ENCODE measurements around the gene PDZRN3.

Gene PDZRN3

GRCh38 chr3:73479325-73479724 lies 145.4 kb downstream of the PDZRN3 start:
- TF ChIP-seq CTCF (conservative IDR thresholded peaks at IDR 0.05): no peak
- H3K27ac ChIP-seq: no peak overlapping the region

- TF ChIP-seq CTCF (conservative IDR thresholded peaks at IDR 0.05): no peak
- H3K27ac ChIP-seq: no peak overlapping the region
Measured at GRCh38 chr3:73478858-73479257, 145.9 kb downstream of the PDZRN3 start.

- no peak overlapping the region for H3K27ac ChIP-seq
- no peak for TF ChIP-seq CTCF (conservative IDR thresholded peaks at IDR 0.05)
Measured at GRCh38 chr3:73475717-73476116, 149.0 kb downstream of the PDZRN3 start.

- no peak for TF ChIP-seq CTCF (conservative IDR thresholded peaks at IDR 0.05)
- no peak overlapping the region for H3K27ac ChIP-seq
Measured at GRCh38 chr3:73475175-73475574, 149.6 kb downstream of the PDZRN3 start.

- TF ChIP-seq CTCF (conservative IDR thresholded peaks at IDR 0.05): no peak
- no peak overlapping the region for H3K27ac ChIP-seq
Measured at GRCh38 chr3:73474619-73475018, 150.1 kb downstream of the PDZRN3 start.

GRCh38 chr3:73473898-73474416 lies 150.8 kb downstream of the PDZRN3 start:
- TF ChIP-seq CTCF (conservative IDR thresholded peaks at IDR 0.05): no peak
- H3K27ac ChIP-seq: no peak overlapping the region

- no peak overlapping the region for H3K27ac ChIP-seq
- no peak for TF ChIP-seq CTCF (conservative IDR thresholded peaks at IDR 0.05)
Measured at GRCh38 chr3:73473181-73473897, 151.4 kb downstream of the PDZRN3 start.

Measured in VCaP (cell line).